Medulla oblongata (tissue), 1 donor: ENCODE results near the gene HSPB1.
"Not testable (repeated sequence)": the region's sequence is repeated elsewhere in the genome, so short reads cannot be mapped to it uniquely, and the experiment has no call there.

Experiments
- DNase-seq: peaks from one replicate; pipeline ENCODE4 v3.0.0-alpha.2; 2015; ENCODE audit errors: extremely low spot score

HSPB1 gene

GRCh38 chr7:76281706-76282343 is 20.6 kb upstream of the HSPB1 start:
- no peak for DNase-seq

GRCh38 chr7:76282344-76283253 is 19.9 kb upstream of the HSPB1 start:
- no peak for DNase-seq

DNA sequence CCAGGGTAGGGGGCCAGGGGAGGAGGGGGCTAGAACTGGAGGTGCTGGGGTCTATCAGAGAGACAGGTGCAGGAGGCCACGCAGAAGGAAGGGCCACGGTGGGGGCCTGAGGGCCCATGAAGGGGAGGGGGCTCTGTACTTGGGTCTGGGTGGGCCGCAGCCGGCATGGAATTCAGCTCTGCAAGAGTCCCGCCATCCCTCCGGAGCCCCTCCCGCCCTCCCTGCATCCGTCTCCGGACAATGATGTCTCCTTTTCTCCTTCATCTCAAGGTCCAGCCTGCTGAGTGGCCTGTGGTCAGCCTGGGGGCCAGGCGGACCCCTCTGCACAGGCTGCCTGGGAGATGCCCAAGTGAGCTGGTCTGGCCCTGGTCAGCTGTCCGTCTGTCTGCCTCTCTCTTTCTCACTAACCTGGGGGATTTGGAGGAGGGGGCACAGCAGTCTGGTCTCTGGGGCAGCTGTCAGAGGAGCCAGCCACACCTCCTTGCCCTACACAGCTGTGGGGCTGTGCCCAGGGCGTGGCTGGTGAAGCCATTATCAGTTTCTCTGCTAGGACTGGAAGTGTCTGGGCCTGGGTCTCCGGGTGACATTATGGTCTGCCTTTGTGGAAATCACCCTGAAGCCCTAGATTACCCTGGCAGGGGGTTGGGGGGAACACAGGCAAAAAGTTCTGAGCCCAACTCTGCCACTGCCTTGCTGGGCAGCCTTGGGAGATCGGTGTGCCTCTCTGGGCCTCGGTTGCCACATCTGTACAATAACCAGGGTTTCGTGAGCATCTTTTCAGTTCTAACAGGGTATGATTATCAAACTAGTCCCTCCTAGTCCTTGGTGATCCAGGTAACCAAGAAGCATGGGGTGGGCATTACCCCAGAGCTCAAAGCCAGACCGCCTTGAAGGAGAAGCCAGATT is 19.0 kb upstream of the HSPB1 start:
- no peak for DNase-seq

GRCh38 chr7:76285604-76286374 is 16.7 kb upstream of the HSPB1 start:
- DNase-seq: no peak

GRCh38 chr7:76286842-76287403 is 15.6 kb upstream of the HSPB1 start:
- DNase-seq: no peak

DNA sequence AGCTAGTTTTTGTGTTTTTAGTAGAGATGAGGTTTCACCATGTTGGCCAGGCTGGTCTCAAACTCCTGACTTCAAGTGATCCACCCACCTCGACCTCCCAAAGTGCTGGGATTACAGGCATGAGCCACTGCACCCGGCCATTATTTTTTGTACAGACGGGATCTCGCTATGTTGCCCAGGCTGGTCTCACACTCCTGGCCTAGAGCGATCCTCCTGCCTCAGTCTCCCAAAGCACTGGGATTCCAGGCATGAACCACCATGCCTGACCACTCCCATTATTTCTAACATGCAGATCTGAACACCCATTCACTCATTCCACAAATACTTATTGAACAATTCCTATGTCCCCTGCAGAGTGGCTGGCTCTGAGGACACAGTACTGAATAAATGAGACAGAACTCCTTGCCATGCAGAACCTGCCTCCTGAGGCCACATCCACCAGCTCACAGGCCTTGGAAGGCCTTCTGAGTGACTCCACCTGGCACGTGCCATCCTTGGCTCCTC is 11.6 kb upstream of the HSPB1 start:
- not testable (repeated sequence) for DNase-seq

GRCh38 chr7:76291351-76292212 is 10.9 kb upstream of the HSPB1 start:
- DNase-seq: peak; percentile 95

DNA sequence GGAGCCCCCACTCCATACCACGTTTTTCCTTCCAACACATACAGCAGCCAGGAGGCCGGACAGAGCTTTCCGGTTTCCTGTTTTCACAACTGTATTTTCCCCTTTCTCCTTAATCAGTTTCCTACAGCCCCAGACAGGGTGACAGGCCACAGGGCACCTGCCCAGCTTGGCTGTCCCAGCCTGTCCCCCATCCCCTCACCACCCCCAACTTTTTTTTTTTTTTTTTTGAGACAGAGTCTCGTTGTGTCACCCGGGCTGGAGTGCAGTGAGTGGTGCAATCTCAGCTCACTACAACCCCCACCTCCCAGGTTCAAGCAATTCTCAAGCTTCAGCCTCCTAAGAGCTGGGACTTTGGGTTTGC is 10.3 kb upstream of the HSPB1 start:
- no peak for DNase-seq

GRCh38 chr7:76292911-76293310 is 9.6 kb upstream of the HSPB1 start:
- not testable (repeated sequence) for DNase-seq

- no peak for DNase-seq
These were observed 9.0 kb upstream of the HSPB1 start for GRCh38 chr7:76293407-76293901.

GRCh38 chr7:76294344-76295024 is 8.0 kb upstream of the HSPB1 start:
- peak; percentile 98 for DNase-seq

- DNase-seq: no peak
These were observed 5.4 kb upstream of the HSPB1 start for GRCh38 chr7:76296743-76297740.

DNA sequence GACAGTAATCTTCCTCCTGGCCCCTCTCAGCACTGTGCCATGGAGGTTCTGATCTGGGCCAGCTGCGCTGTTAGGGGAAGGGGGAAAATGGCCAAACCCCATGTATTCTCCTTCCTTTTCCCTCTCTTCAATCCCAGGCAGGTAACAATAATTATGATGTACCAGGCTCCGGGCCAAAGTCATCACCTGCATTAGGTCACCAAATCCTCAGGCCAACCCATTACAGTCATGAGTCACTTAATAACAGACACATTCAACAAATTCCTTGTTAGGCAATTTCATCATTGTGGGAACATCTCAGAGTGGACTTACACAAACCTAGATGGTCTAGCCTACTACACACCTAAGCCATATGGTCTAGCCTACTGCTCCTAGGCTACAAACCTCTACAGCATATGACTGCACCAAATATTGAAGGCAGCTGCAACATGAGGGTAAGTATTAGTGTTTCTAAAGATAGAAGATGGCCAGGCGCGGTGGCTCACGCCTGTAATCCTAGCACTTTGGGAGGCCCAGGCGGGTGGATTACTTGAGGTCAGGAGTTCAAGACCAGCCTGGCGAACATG is 2.2 kb upstream of the HSPB1 start:
- no peak for DNase-seq

GRCh38 chr7:76301000-76301399 is 1.5 kb upstream of the HSPB1 start:
- no peak for DNase-seq

DNA sequence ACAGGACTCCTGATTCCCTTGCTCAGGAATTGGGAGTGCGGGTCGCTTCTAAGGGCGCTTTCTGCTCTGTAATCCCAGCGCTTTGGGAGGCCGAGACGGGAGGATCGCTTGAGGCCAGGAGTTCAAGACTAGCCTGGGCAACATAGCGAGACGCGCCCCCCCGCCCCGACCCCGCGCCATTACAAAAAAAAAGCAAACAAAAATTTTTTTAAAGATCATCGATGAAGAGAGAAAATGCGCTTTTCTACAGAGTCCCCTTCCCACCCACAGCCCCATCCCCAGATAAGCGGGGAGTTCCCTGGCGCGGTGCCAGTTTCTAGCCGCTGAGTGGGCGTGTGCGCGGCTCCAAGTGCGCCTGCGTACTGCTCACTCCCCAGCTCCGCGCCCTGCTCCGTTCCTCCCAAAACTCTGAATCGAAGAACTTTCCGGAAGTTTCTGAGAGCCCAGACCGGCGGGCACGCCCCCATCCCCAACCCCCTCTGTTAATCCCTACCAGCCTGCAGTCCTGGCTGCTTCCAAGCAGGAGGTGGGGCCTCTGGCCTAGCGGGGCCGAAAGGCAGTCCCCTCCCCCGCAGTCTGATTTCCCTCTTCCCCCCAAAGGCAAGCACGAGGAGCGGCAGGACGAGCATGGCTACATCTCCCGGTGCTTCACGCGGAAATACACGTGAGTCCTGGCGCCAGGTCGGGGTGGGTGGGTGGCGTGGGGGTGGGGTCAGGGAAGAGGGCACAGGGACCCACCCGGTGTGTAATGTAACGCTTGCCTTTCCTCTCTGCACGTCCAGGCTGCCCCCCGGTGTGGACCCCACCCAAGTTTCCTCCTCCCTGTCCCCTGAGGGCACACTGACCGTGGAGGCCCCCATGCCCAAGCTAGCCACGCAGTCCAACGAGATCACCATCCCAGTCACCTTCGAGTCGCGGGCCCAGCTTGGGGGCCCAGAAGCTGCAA is 1.0 kb downstream of the HSPB1 start:
- DNase-seq: peak; percentile 79

DNA sequence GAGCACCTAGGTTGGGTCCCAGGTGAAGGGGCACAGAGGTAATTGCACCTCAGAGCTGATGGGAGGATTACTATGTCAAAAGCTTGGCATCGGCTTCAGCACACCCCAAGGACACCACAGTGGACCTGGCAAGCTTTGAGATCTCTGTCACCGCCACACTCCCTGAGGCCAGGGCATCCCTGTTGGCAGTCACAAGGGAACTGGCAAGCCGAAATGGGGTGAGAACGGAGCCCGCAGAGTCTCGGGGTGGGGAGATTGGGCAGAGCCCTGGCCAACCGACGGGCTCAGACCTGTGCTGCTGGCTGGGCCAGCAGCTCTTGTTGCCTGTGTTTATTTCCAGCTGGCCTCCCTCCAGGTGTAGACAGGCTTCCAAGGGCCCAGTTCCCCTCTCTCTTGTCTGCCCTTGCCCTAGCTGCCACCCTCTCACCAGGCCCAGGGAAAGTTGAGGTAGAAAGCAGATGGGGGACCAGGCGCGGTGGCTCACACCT is 2.5 kb downstream of the HSPB1 start:
- peak; percentile 86 for DNase-seq
